ENCODE data around the gene PARD3B.

The PARD3B gene

DNA sequence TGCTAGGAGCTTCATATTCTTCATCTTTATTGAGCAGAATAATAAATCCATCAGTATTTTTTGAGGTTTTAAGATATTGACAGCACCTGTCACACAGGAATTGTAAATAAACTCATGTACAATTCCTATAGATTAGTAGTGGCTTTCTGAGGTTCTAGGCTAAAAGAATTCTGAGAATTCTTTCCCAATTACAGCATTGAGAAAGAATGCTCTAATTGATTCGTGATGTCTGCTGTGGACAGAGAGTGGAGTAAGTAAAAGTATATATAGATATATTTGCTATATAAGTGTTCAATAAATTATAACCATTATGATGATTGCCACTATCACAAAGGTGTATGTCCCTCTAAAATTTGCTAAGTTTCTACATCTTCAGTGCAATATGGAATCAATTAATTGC is 950.5 kb downstream of the PARD3B start:
- no peak for DNase-seq

- no peak for DNase-seq
Observed at GRCh38 chr2:205496370-205496769, 951.1 kb downstream of the PARD3B start.

DNA sequence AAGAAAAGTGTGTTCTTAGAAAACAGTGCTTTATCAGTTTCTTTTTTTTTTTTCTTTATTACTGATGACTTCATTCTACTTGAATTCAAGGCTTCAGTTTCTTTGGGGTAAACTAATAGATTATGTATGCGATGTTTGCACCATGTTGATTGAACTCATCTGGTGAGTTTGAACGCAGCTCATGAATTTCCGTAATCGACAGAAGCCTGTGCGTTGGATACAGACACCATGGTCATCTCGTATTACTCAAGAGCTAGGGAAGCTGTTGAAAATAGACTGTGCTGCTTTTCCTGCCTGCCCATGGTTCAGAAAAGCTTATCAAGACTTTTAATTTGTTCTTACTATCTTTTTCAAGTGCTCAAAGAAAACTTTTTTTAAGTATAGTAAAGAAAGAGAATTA is 951.5 kb downstream of the PARD3B start:
- no peak for DNase-seq

- no peak for DNase-seq
Observed at GRCh38 chr2:205499006-205499405, 953.7 kb downstream of the PARD3B start.

DNA sequence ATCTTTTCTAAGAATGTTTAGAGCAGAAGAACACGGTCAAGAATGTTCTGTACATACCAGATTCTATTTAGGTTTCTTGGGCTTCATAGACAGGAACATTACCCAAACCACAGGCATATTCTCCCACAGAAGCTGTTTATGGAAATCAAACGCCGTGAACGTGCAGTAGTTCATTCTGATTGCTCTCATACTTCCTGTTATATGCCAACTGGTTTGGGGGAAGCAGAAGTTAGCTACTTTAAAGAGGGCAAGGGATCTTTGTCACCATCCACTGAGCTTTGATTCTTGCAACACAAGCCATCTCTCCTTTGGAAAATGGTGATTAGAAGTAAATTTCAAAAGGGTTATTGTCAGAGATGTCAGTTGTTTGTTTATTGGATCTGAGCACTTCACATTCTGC is 954.8 kb downstream of the PARD3B start:
- DNase-seq = no peak

- no peak for DNase-seq
Observed at GRCh38 chr2:205500951-205501350, 955.7 kb downstream of the PARD3B start.

- no peak for DNase-seq
Observed at GRCh38 chr2:205501826-205502225, 956.6 kb downstream of the PARD3B start.

DNA sequence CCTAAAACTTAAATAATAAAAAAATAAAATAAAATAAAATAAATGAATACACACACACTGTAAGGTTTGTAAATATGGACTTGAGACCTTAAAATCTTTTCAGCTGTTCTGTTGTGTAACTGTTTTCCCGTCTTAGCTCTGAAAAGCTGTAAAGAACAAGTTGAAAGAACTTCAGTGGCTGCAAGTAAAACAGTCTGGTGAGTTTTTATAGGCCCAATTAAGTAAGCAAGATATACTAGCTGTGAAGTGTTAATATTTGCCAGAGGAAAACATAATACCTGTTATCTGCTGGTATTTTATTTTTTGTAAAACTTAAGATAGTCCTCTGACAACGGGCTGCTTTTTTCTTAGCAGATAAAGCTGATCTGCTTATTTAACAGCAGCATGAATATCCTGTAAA is 960.1 kb downstream of the PARD3B start:
- DNase-seq = no peak

- DNase-seq = no peak
Observed at GRCh38 chr2:205509655-205510054, 964.4 kb downstream of the PARD3B start.

DNA sequence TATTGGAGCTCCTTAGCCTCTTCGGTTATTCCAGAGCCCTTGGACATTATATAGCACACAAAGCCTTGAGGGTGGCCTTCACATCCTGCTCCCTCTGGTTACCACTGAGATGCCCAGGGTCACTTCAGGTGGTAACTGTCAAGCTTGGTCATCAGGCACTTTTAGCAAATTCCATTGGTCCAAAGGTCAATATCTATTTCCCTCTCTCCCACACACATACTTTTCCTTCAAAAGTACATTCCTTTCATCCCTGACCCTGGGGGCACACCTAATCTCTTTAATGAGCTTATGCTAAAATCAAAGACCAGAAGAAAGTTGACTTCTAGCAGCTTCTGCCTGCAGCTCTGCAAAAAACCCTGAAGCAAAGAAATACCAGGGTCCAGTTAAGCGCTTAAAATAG is 965.1 kb downstream of the PARD3B start:
- no peak for DNase-seq

DNA sequence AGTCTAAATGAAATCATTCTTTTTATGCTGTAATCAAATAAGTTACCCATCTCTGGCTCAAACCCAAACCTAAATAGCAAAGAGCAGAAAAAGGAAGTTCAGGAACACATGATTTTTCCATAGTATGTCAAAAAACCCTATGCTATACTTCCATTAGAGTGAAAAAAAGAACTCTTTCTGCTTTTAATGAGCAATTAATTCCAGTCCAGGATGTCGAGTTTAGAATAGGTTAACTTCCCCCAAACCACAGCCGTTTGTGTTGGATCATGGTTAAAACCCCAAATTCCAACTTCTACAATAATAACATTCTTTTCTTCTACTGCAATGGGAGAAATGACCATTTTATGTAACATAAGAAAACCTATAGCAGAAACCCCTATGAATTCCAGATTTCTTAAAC is 965.9 kb downstream of the PARD3B start:
- no peak for DNase-seq

DNA sequence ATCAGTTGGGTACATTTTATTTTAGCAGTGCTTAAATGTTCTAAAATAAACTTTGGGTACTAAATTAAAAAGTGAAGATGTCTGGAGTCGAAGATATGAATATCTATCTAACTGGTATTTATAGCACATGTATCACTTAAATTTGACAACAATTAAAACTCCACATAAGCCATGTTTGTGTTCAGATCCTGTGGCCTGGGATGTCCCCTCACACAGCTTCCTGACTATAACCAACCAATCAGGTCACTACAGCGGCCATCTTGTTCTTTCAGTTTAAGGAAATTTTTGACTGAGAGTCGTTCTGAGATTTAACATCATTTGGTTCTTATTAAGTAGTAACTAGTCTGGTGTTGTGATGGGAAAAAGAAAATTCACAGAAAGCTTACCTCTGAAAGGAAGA is 966.4 kb downstream of the PARD3B start:
- DNase-seq = no peak

DNA sequence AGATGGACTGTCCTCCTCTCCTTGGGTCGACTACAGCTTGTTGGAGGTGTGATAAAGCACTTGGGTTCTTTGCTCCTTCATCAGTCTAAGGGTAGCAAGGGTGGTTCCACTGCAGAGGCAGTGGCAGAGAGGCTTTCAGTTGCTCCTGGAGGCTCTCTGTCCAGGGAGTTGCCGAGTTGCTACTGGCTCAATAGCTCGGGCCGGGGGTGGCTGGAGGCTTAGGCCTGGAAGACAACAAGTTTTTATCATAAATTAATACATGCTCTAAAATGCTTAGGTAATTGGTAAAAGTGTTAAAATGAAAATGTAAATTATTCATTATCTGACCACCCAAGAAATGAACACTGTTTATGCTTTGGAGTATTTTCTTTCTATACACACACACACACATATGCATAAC is 975.0 kb downstream of the PARD3B start:
- DNase-seq = no peak

DNA sequence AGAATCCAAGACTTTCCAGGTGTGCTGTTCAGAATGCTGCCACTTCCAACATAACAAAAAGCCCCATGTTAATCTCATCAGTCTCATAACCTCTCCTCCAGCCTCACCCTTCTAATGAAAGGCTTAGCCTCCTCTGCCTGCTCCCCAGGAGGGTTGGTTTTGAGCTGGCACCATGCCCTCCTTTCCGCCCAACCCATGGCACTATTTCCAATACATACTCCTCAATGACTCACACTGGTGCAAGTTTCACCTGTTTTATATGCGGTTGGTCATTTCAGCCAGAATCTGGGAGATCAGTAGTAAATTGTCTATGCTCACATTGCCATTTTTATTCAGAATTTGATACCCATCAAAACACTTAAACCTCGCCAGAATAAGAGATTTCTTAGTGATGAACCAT is 979.4 kb downstream of the PARD3B start:
- no peak for DNase-seq

DNA sequence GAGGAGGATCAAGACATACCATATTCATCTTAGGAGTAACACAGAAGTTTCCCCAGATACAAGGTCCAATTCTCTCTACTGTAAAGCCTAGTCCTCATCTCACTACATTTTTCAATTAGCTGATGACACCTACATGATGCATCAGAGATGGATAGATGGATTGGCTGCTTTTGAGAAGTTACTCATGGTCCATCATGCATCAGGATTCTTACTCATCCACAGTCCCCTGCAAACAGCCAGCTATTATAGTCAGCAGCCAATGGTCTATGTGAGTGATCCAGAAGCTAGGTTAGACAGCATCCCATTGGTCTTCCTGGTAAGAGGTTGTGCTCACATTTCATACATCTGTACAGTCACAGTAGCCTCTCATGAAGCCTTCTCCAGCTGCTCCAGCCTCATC is 982.5 kb downstream of the PARD3B start:
- no peak for DNase-seq

- peak; percentile 48 for DNase-seq
Observed at GRCh38 chr2:205531072-205531471, 985.8 kb downstream of the PARD3B start.

DNA sequence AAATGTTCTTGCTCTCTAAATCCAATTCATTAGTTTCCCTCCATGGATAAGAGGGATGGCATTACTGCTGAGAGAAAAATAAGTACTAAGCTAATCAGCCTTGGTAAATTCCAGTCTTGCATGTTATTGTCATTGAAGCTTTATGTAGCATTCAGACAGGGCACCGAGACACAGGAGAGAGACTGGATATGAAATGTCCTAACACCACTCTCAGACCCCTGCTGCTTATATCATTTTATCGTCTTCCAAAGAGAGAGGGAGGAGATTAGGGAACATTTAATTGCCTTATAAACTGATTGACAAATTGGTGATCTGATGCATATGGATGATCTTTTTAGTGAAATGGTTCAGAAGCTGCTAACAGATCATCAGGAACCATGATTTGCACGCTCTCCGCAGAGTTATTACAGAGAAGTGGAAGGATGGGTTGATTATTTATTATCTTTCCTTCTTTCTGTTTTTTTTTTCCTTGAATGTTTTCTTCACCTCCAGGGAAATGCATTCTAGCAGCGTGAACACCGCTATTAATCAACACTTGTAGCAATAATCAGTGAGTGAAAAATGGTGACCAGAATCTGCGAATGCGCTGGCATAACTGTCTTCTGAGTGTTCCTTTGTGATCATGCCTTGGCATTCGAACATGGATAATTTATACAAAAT is 986.3 kb downstream of the PARD3B start:
- DNase-seq = no peak

DNA sequence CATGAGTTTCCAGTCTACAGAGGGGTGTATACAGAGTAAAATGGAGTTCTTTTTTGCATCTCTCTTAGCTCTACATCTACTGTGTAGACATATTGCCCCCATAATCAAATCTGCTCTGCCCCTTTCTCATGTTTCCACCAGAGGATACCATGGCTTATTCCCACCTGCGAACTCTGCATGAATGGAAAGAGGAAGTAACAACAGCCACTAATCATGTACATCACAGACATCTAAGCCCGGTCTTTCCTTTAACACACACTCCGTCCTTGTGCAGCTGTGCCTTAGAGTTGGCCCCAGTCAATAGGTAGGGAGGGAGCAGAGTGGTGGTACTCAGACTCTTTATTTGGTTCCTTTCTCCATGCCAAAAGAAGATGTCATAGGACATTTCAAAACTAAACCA is 989.7 kb downstream of the PARD3B start:
- DNase-seq = no peak

GRCh38 chr2:205539603-205540002 is 994.3 kb downstream of the PARD3B start:
- DNase-seq = no peak

DNA sequence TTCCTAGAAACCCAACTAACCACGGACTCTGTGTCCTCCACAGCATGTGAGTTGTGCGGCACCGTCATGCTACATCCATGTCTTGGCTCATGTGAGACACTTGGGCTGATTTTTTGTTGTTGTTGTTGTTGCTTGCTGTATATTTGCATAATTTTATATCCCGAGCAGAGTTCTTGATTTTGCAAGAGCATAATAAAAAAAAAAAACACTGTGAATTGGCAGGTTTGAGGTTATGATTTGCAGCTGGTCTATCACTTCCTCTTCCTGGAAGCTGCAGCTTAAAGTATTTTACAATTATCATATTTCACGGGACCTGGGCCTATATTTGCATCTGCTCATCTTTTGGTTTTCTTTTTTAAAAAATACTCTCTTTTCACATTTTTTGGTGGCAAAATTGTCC is 994.8 kb downstream of the PARD3B start:
- DNase-seq = no peak

- DNase-seq = no peak
Observed at GRCh38 chr2:205543262-205543843, 998.1 kb downstream of the PARD3B start.

DNA sequence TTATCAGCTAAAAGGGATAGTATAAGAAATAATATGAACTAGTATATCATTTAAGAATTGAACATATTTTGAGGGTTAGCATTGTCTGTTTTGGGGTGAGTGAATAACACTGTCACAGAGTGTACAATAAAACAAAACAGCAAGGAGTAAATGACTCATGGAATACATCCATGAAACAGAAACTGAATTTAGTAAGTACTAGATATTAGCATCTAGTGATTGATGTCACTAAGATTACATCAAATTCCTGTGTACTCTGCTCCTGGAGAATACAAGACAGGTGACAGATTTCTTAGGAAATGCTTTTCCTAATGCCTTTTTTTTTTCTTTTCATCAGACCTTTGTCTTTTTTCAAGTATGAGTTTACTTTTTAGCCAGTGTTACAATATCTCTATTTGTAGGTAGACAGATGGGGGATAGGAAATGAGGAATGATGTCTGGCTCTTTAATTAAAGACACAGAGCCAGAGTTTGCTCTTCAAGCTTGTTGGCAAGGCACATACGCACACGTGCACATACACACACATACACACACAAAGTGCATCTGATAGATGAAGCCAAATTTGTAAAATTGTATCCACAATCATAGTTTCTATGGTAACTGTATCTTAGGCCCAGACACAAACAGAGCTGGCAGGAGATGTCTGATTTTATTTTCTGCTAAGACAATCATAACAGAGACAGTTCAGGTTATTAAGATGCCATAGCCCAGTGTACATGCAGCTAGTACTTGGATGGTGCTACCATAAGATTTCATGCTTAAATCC is 998.8 kb downstream of the PARD3B start:
- DNase-seq = no peak

GRCh38 chr2:205545971-205546816 is 1000.9 kb downstream of the PARD3B start:
- no peak for DNase-seq

Measured in NCI-H146 (cell line).